ENCODE measurements around the gene TMOD2. TPM values are rescaled to one million over a fixed set of nuclear protein-coding genes. Genes with fewer than 3 reads are reported as not detected.

TMOD2 gene
- total and polyA plus RNA-seq, 8 donors, result 5.2 to 11.3 (median 6.7) TPM

DNA sequence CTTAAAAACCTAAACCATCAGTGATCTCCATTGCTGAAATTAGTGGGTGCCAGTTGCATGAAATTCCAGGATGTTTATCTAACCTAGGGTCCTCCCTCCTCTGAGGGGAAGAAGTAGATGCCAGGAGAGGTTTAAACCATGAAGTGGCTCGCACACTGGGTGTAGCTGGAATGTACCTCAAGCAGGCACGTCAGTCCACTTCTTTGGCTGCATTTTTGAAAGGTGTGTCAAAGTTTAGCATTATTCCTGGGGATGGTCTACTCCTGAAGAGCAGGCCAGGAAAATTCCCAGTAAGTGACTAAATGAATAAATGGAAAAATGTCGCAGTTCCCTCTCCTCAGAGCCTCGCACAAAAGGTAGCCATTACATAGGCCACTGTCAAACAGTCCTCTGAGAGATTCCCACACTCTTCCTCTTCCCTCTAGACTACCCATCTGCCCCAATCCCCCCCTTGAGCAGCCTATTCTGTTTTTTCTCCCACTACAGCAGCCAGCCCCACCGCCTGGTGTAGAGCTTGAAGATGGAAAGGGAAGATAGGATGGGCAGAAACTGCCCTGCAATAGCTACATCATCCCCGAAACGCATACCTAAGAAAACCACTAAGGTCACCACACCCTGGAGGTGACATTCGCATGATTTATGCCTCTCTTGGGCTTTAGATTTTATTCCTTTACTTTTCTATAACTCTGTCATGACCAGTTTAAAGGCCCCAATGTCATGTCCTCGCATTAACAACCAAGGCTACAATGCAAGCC is 77.4 kb downstream of the TMOD2 start:
- ATAC-seq (peak; percentile 56), DNase-seq (peak in 1 of 4 donors; percentile 58)
- peak overlapping the region in 1 of 2 donors; percentile 76 for H3K4me3 ChIP-seq
- H3K9me3 ChIP-seq, result no peaks in the 10 kb centered on the region
- H3K27ac ChIP-seq, result peak overlapping the region; percentile 95 to 98
- intact Hi-C loops (cut with DNase I), result no loop called here
- H3K27me3 ChIP-seq, result no peaks in the 10 kb centered on the region
- no peaks in the 10 kb centered on the region for H3K36me3 ChIP-seq
- peaks cover 22 to 33% of the 10 kb centered on the region in 2 donors for H3K4me1 ChIP-seq
- TF ChIP-seq, protein P1, sequence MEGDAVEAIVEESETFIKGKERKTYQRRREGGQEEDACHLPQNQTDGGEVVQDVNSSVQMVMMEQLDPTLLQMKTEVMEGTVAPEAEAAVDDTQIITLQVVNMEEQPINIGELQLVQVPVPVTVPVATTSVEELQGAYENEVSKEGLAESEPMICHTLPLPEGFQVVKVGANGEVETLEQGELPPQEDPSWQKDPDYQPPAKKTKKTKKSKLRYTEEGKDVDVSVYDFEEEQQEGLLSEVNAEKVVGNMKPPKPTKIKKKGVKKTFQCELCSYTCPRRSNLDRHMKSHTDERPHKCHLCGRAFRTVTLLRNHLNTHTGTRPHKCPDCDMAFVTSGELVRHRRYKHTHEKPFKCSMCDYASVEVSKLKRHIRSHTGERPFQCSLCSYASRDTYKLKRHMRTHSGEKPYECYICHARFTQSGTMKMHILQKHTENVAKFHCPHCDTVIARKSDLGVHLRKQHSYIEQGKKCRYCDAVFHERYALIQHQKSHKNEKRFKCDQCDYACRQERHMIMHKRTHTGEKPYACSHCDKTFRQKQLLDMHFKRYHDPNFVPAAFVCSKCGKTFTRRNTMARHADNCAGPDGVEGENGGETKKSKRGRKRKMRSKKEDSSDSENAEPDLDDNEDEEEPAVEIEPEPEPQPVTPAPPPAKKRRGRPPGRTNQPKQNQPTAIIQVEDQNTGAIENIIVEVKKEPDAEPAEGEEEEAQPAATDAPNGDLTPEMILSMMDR (IDR thresholded peaks at IDR 0.05), result no peak

DNA sequence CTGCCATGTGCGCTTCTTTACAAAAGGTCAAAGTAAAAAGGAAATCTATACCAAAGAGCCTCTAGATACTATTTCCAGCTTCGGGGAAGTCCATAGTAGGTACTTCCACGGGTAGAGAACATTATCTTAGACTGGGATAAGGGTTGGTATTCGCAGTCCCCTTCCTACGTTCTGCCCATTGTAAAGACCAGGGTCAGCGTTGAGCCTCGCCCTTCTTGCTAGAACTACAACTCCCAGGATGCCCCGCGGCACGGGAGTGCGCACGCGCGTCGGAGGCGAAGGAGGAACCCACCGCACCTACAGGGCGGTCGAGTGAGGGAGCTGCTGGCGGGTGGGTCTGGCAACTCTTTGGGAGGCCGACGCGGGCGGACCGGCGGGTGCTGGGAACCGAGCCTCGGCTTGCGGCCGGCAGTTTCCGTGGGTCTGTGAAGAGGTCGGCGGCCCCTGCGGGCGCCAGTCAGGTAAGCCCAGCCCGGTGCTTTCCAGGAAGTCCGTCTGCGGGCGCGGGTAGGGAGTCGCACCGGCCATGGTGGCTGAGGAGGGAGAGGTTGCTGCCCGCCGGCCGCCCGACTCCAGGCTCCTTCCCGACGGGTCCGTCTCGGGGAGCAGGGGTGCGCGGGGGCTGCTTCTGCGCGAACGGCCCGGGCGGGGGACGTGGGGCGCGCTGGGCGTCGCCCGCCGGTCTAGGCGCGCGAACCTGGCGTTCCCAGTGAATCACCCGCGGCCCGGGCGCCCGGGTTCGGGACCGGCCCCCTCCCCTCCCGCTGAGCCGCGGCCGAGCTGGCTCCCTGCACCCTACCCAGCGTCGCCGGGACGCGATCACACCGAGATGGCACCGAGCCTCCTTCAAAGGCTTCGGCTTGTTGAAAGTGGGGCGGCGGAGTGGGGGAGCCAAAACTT is 78.2 kb downstream of the TMOD2 start, which contains the start of gene TMOD3:
Gene TMOD3, plus strand, starts transcription at position 278 of the 900 bp plus-strand sequence. CDS start 33,232 bp downstream, outside the sequence.
- H3K4me3 ChIP-seq, result peak within 1 kb of the TSS; percentile 76 to 94
- H3K9me3 ChIP-seq, result no peaks in the 10 kb centered on the region
- H3K4me1 ChIP-seq, result peaks cover 22 to 36% of the 10 kb centered on the region in 2 donors
- intact Hi-C loops (cut with DNase I), result no loop called here
- ATAC-seq (peak; percentile 95), DNase-seq (peak; percentile 92 to 98 (median 96))
- H3K36me3 ChIP-seq, result no peaks in the 10 kb centered on the region
- TF ChIP-seq, protein P1 (IDR thresholded peaks at IDR 0.05), result no peak
- peak within 1 kb of the TSS; percentile 95 to 98 for H3K27ac ChIP-seq
- H3K27me3 ChIP-seq, result no peaks in the 10 kb centered on the region

DNA sequence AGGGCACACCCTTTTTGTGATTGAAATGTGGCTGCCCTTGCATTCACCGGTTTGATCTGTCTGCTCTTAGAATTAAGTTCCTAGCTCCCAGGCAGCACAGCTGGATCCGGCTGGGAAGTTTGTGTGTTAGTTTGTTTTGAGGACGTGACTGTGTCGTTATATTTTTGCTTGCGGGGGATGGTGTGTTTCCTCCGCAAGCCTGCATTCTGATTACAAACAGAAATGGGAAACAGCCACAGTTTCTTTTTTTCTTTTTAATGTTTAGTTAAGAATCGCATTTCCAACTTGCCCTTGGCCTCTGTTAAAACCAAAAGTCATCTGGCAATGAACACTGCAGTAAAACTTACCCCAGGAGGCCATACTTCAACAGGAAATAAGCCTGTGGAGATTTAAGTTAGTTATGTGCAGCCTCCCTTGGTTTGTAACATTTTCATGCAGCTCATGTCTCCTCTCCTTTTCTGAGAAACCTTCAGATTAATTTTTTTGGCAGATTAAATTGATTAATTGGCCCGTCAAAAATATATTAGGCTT is 78.9 kb downstream of the TMOD2 start:
- ATAC-seq (peak; percentile 4), DNase-seq (peak in 2 of 4 donors; percentile 93 to 94)
- intact Hi-C loops (cut with DNase I), result no loop called here
- H3K27ac ChIP-seq, result peak overlapping the region; percentile 95 to 98
- H3K4me1 ChIP-seq, result peaks cover 22 to 43% of the 10 kb centered on the region in 2 donors
- H3K36me3 ChIP-seq, result no peaks in the 10 kb centered on the region
- H3K27me3 ChIP-seq, result no peaks in the 10 kb centered on the region
- TF ChIP-seq, protein P1 (IDR thresholded peaks at IDR 0.05), result no peak
- H3K9me3 ChIP-seq, result no peaks in the 10 kb centered on the region
- peak overlapping the region; percentile 76 to 94 for H3K4me3 ChIP-seq

DNA sequence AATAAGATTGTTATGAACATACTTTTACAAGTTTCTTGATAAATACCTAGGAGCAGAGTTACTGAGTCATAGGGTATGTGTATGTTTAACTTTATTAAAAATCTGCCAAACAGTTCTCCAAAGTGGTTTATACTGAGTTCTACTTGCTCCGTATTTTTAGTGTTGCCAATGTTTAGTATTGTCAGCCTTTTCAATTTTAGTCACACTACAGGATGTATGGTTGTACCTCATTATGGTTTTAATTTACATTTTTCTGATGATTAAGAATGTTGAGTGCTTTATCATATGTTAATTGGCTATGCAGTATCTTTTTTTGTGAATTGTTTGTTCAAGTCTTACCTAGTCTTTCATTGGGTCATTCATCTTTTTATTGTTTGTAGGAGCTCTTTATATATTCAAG is 82.4 kb downstream of the TMOD2 start:
- no peaks in the 10 kb centered on the region for H3K27me3 ChIP-seq
- H3K9me3 ChIP-seq, result no peaks in the 10 kb centered on the region
- H3K36me3 ChIP-seq, result no peaks in the 10 kb centered on the region
- DNase-seq, result no peak
- ATAC-seq, result no peak
- peaks cover 37 to 77% of the 10 kb centered on the region in 2 donors for H3K4me1 ChIP-seq
- H3K27ac ChIP-seq, result no peak overlapping the region
- no peak overlapping the region for H3K4me3 ChIP-seq
- intact Hi-C loops (cut with DNase I), result no loop called here
- TF ChIP-seq, protein P1 (IDR thresholded peaks at IDR 0.05), result no peak

Measured in left lung (tissue), 10 donors.